Right atrium auricular region (tissue), 2 donors: ENCODE results near the gene NECAB2. TPM values are rescaled to one million over a fixed set of nuclear protein-coding genes. Genes with fewer than 3 reads are reported as not detected.

Source experiments
- DNase-seq: peaks from one replicate; pipeline ENCODE4 v3.0.0-alpha.2; 2019; ENCODE audit warnings: low spot score
- H3K27ac ChIP-seq, 2 donors: fragments of 200-600 bp; sonication (generic); 1 replicate in 1 of 2; 2 replicates in 1 of 2; pipeline ENCODE4 v1.5.1; 2016 to 2019
- H3K27me3 ChIP-seq, 2 donors: fragments of 200-600 bp; sonication (generic); one replicate each; pipeline versions ENCODE4 v1.5.1 to v1.6.0; 2017 to 2019
- H3K36me3 ChIP-seq: fragments of 200-600 bp; sonication (generic); one replicate; pipeline ENCODE4 v1.5.1; 2016
- H3K4me1 ChIP-seq, 2 donors: fragments of 200-600 bp; sonication (generic); one replicate each; pipeline versions ENCODE4 v1.5.1 to v1.6.0; 2017 to 2019
- H3K4me3 ChIP-seq, 2 donors: fragments of 200-600 bp; sonication (generic); 1 replicate in 1 of 2; 2 replicates in 1 of 2; pipeline ENCODE4 v1.5.1; 2017 to 2019; ENCODE audit warnings: mild to moderate bottlenecking in 1 of 2, moderate library complexity in 1 of 2
- H3K9me3 ChIP-seq, 2 donors: fragments of 200-600 bp; sonication (generic); one replicate each; pipeline ENCODE4 v1.5.1; 2019
- CTCF ChIP-seq, 2 donors: fragments of 200-600 bp; sonication (generic); IDR thresholded peaks; one replicate each; pipeline ENCODE4 v1.5.1; 2019; ENCODE audit warnings: antibody characterized with exemption in 2 of 2
- total RNA-seq, 2 donors: library from RNA; depleted of rRNA; stranded (reverse); fragments of >200 nt; gene quantifications; one replicate each; pipeline ENCODE4 v1.1.0, GENCODE V29; 2016

NECAB2 gene
- total RNA-seq, 2 donors from 2014 or later, result 0.71 TPM; not detected in 1

- Histone ChIP-seq H3K9me3 (no peaks in the 10 kb centered on the region), H3K27me3 (no peaks in the 10 kb centered on the region), H3K36me3 (no peaks in the 10 kb centered on the region), H3K4me3 (no peak overlapping the region), H3K4me1 (peaks cover 0 to 14% of the 10 kb centered on the region in 2 donors), H3K27ac (no peak overlapping the region)
- no peak for TF ChIP-seq CTCF (IDR thresholded peaks at IDR 0.05)
- no peak for DNase-seq
Observed at GRCh38 chr16:83931556-83931955, 36.5 kb upstream of the NECAB2 start.

DNA sequence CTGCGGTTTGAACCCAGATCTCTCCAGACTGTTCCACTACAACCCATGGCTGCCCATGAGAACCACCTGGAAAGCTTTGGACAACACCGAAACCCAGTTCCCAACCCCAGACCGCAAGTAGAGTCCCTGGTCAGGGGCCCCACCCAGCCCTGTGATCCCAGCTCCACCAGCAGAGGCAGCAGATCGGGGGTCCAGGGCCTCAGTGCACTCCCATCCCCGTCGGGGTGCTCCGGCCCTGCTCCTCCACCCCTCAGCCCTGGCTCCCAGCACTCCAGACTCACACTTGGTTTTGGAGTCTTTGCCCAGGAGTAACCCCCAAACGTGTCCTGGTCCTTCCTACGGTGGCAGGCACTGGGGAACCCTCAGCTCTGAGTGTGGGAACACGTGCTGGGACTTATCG, 35.7 kb upstream of the NECAB2 start:
- Histone ChIP-seq H3K4me3 (no peak overlapping the region), H3K27me3 (no peaks in the 10 kb centered on the region), H3K27ac (no peak overlapping the region), H3K4me1 (peaks cover 0 to 7% of the 10 kb centered on the region in 2 donors), H3K9me3 (no peaks in the 10 kb centered on the region), H3K36me3 (no peaks in the 10 kb centered on the region)
- DNase-seq, result no peak
- TF ChIP-seq CTCF (IDR thresholded peaks at IDR 0.05), result no peak

DNA sequence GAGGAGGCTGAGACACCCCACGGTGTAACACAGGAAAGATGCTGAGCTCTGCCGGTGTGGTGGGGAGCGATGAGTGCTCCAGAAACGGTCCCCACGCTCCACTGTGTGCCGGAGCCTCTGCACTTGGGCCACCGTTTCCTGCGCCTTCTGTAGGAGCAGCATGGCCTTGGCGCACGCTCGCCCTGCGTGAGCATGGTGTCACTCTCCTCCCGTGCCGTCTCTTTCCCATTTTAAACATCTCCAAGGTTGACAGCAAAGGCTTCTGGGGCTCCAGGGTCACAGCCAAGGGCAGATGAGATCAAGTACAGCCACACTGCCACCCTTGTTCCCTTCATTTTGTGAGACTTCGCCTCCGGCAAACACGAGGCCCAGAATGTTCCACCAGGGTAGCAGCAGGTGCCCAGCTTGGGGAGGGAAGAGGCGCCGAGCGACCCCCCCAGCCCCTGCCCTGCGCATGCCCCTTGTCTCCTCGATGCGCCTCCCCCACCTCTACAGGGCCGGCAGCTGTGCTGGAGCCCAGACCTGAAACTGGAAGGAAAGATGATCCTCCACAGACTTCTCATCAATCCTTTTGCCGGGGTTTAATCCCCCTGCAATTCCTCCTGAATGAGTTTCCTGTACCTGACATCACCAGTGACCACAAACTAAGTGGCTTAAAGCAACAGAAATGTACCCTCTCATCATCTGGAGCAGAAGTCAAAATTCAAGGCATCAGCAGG, 34.9 kb upstream of the NECAB2 start:
- no peak overlapping the region for H3K27ac ChIP-seq
- TF ChIP-seq CTCF (IDR thresholded peaks at IDR 0.05), result no peak
- H3K9me3 ChIP-seq, result no peaks in the 10 kb centered on the region
- peaks cover 0 to 7% of the 10 kb centered on the region in 2 donors for H3K4me1 ChIP-seq
- no peaks in the 10 kb centered on the region for H3K27me3 ChIP-seq
- H3K4me3 ChIP-seq, result no peak overlapping the region
- H3K36me3 ChIP-seq, result no peaks in the 10 kb centered on the region
- no peak for DNase-seq

DNA sequence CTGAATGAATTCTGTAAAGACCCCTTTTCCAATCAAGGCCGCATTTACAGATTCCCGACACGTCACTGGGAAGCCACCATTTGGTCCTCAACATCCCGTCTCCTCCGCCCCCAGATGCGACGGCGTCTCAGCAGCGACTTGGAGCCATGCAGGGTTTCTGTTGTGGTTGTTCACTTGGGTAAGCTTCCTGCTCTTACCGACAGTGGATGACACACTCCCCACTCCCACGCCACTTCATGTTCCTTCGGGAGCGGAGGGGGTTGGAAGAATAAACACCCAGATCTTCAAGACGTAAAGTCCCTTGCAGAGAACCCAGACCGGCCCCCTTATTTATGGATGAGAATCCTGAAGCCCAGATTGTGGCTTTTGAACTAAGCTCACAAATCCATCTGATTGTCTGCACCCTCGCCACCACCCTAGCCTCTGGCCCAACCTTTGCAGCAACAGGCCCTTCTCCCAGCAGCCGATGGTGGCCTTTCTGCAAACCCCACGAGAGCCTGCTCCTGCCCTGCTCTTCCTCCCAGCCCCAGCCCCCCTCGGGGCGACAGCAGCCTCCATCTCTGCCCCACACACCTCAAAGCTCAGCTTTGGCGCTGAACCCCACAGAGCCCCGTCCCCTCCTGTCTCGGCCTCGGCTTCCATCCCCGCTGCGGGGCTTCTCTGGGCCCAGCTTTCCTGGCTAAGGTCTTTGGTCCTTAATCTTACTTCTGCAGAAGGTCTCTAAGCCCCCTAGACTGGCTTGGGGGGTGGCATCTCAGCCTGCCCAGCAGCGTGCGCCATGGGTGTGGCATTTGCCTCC, 34.0 kb upstream of the NECAB2 start:
- TF ChIP-seq CTCF (IDR thresholded peaks at IDR 0.05), result no peak
- no peak overlapping the region for H3K27ac ChIP-seq
- H3K4me1 ChIP-seq, result peaks cover 0 to 7% of the 10 kb centered on the region in 2 donors
- no peak overlapping the region for H3K4me3 ChIP-seq
- no peaks in the 10 kb centered on the region for H3K9me3 ChIP-seq
- no peaks in the 10 kb centered on the region for H3K27me3 ChIP-seq
- no peaks in the 10 kb centered on the region for H3K36me3 ChIP-seq
- DNase-seq, result no peak

- Histone ChIP-seq H3K4me3 (no peak overlapping the region), H3K27ac (no peak overlapping the region), H3K27me3 (no peaks in the 10 kb centered on the region), H3K9me3 (no peaks in the 10 kb centered on the region), H3K36me3 (no peaks in the 10 kb centered on the region), H3K4me1 (peaks cover 0 to 7% of the 10 kb centered on the region in 2 donors)
- no peak for DNase-seq
- TF ChIP-seq CTCF (IDR thresholded peaks at IDR 0.05), result no peak
Observed at GRCh38 chr16:83934684-83934977, 33.4 kb upstream of the NECAB2 start.
